Astrocyte (in vitro differentiated cells and primary cell): ENCODE results near the gene ERMP1.

Experiments used
- EZH2 ChIP-seq: IDR thresholded peaks from 2 replicates; pipeline ENCODE4 v1.6.1; 2012; ENCODE audit warnings: mild to moderate bottlenecking, low read length, inconsistent platforms; ENCODE audit not compliant: insufficient read depth
- TF ChIP-seq, protein P1 (sequence below): IDR thresholded peaks from 2 replicates; pipeline ENCODE4 v1.5.1; 2011; ENCODE audit warnings: low read depth, mild to moderate bottlenecking, inconsistent platforms, low read length, moderate library complexity; ENCODE audit not compliant: insufficient read depth

GRCh38 chr9:5846096-5846495, 13.2 kb upstream of the ERMP1 start:
- TF ChIP-seq, protein P1, sequence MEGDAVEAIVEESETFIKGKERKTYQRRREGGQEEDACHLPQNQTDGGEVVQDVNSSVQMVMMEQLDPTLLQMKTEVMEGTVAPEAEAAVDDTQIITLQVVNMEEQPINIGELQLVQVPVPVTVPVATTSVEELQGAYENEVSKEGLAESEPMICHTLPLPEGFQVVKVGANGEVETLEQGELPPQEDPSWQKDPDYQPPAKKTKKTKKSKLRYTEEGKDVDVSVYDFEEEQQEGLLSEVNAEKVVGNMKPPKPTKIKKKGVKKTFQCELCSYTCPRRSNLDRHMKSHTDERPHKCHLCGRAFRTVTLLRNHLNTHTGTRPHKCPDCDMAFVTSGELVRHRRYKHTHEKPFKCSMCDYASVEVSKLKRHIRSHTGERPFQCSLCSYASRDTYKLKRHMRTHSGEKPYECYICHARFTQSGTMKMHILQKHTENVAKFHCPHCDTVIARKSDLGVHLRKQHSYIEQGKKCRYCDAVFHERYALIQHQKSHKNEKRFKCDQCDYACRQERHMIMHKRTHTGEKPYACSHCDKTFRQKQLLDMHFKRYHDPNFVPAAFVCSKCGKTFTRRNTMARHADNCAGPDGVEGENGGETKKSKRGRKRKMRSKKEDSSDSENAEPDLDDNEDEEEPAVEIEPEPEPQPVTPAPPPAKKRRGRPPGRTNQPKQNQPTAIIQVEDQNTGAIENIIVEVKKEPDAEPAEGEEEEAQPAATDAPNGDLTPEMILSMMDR: no peak
- TF ChIP-seq EZH2: no peak
